ENCODE measurements around the gene CLPTM1L.

Gene CLPTM1L

DNA sequence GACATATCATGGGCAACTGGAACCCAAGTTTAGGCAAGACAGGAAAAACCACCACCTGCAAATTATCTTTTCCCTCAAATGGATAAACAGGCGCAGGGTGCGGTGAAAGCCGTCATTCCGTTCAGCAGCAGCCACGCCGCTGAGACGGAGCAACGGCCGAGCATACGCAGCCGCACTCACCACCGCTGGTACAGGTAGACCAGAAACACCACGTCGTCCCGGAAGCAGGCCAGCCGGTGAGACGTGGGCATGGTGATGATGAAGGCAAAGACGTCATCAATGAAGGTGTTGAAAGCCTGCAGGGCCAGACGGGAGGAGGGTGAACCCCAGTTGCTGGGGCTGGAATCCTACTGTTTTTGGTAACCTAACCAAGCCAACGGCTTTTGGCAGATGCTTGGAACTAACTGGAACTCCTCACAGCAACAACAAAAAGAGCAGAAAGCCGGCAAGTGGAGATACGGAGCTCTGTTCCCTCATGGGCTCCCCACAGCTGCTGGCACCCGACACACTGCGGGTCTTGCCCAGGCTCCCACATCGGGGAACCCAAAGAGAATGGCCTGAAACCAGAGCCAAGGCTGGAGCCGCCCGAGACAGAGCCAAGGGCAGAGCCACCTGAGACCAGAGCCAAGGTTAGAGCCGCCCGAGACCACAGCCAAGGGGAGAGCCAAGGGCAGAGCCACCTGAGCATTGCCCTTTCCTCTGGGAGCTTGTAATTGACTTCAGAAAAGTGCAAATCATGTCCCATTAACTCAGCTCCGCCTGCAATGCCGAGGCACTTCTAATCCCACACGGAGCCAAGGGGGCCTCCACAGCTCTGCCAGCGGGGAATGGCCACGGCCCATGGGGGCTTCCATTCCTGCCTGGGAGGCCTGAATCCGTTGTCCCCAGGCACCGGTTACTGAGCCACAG lies 24.2 kb downstream of the CLPTM1L start:
- no peak overlapping the region for H3K4me3 ChIP-seq (ENCODE audit: low read depth, low read length)
- no peaks in the 10 kb centered on the region for H3K27me3 ChIP-seq (ENCODE audit: control insufficient read depth, insufficient read depth, low read length)
- peaks cover 66% of the 10 kb centered on the region for H3K36me3 ChIP-seq (ENCODE audit: control insufficient read depth, insufficient read depth, low read length)
- H3K4me1 ChIP-seq (ENCODE audit: control insufficient read depth, insufficient read depth, low read length), result peaks cover 7% of the 10 kb centered on the region
- no peak overlapping the region for H3K9ac ChIP-seq (ENCODE audit: low read depth, low read length)
- no peaks in the 10 kb centered on the region for H3K9me3 ChIP-seq (ENCODE audit: control insufficient read depth, insufficient read depth, low read length)

DNA sequence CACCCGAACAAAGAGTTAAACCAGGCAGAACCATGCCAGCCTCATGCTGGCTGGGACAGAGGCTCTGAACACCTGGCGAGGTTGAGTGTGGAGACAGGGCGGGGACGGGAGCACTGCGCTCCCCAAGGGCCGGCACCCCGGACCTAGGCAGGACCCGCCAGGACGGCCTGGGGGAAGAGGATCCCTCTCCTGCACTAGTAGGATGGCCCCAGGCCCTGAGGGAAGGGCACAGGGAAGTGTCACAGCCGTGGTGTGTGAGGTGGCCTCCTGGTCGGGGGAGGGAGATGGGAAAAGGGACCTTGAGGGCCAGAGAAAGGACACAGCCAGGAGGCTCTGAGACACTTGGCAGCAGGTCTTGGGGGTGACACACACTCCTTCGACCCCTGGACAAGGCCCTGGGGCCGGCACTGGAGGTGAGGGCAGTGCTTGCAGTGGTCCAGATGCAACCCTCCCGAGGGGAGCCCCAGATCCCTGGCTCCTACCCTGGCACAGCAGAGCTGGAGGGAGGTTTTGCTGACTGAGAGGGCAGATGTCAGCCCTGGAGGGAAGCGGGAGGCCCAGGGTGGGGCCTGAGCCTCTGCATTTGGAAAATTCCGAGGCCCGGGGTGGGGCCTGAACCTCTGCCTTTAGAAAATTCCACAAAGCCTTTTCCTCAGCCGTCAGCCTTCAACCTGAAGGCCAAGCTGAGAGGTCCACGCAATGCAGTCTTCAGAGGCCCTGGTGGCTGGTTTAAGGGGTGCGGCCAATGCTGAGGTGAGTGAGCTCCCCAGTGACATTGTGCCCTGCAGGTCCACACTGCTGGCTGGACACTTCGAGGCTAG lies 25.3 kb downstream of the CLPTM1L start:
- H3K9me3 ChIP-seq (ENCODE audit: control insufficient read depth, insufficient read depth, low read length), result no peaks in the 10 kb centered on the region
- H3K4me1 ChIP-seq (ENCODE audit: control insufficient read depth, insufficient read depth, low read length), result peaks cover 12% of the 10 kb centered on the region
- H3K4me3 ChIP-seq (ENCODE audit: low read depth, low read length), result no peak overlapping the region
- no peak overlapping the region for H3K9ac ChIP-seq (ENCODE audit: low read depth, low read length)
- H3K36me3 ChIP-seq (ENCODE audit: control insufficient read depth, insufficient read depth, low read length), result peaks cover 55% of the 10 kb centered on the region
- no peaks in the 10 kb centered on the region for H3K27me3 ChIP-seq (ENCODE audit: control insufficient read depth, insufficient read depth, low read length)

DNA sequence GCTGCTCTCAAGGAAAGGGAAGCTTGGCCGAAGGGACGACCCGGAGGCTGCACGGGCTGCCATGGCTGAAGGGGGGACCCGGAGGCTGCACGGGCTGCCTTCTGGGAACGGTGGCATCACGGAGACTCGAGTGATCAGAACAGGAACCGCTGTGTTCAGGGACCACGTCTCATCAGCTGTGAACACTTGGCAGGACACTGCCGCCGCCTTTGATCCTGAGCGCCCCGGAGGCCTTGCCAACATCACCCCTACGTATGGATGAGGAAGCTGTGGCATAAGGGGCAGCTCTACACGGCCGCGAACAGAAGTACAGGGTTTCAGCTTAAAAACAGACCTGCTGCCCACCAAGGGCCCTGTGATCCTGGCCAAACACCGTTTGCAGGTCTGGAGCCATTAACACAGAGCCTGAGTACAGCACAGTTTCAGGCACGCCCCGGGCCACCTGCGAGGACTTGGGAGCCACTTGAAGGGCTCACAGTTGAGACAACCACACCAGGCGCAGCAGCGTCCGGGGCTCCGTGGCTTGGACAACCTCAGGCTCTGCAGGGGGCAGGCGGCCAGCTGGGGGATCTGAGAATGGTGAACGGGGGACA lies 26.1 kb downstream of the CLPTM1L start:
- Histone ChIP-seq H3K9ac (ENCODE audit: low read depth, low read length) (no peak overlapping the region), H3K27me3 (ENCODE audit: control insufficient read depth, insufficient read depth, low read length) (no peaks in the 10 kb centered on the region), H3K4me1 (ENCODE audit: control insufficient read depth, insufficient read depth, low read length) (peaks cover 12% of the 10 kb centered on the region), H3K9me3 (ENCODE audit: control insufficient read depth, insufficient read depth, low read length) (no peaks in the 10 kb centered on the region), H3K4me3 (ENCODE audit: low read depth, low read length) (no peak overlapping the region), H3K36me3 (ENCODE audit: control insufficient read depth, insufficient read depth, low read length) (peaks cover 50% of the 10 kb centered on the region)

DNA sequence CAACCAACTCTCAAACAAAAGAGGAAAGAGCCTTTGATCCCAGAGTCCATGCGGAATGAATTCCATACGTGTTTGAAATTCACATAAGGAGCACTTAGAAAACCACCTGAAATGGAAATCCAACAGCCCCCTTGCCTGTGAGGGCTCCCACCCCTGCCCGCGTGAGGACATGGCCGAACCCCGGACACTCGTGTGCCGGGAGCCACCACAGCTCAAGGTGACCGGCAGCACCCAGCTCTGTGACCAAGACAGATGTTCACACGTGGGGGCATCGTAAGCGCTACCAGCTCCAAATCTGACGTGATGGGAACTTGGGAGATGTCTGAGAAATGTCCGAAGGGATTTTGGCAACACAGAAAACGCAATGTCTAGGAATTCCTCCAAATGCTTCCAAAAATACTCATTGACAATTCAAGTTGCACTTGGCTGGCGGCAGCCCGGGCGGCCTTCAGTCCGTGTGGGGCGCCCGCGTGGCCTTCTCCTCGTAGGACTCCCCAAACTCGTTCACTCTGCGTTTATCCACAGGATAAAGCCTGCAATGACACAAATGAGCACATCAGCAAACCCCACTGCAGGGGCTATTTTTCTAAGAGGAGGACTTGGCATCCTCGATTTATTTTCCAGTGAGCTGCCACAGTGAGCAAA lies 26.9 kb downstream of the CLPTM1L start:
- Histone ChIP-seq H3K4me3 (ENCODE audit: low read depth, low read length) (no peak overlapping the region), H3K27me3 (ENCODE audit: control insufficient read depth, insufficient read depth, low read length) (no peaks in the 10 kb centered on the region), H3K9ac (ENCODE audit: low read depth, low read length) (no peak overlapping the region), H3K36me3 (ENCODE audit: control insufficient read depth, insufficient read depth, low read length) (peaks cover 45% of the 10 kb centered on the region), H3K4me1 (ENCODE audit: control insufficient read depth, insufficient read depth, low read length) (peaks cover 12% of the 10 kb centered on the region), H3K9me3 (ENCODE audit: control insufficient read depth, insufficient read depth, low read length) (no peaks in the 10 kb centered on the region)

DNA sequence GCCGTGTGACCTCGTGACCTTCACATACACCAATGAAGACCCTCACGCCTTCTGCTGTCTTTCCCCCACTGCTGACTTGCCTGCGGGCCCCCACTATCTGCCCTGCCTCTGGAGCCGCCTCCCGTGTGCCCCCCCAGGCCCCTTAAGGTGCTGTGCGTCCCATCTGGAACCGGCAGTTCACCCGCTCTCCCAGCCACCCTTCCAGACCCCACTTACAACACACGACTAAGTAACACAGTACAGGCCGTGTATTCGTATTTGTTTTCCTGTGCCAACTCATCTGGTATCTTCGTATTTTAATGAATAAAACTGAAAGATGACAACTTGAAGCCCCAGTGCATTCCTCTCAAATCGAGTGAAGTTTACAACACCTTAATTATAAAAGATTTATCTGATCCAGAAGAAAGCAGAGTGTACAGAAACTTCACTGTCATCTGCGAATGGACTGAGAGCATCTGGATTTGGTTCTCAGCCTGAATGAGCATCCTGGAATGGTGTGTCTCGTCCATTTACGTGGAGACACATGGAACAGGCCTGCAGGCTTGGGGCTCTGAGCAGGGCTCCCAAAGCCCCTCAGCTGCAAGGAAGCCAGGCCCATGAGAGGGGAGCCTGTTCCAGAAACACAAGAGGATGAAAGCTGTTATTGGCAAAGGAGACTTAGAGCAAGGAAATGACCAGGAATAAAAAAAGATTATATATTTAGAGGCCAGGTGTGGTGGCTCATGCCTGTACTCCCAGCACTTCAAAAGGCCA lies 28.1 kb downstream of the CLPTM1L start:
- peaks cover 12% of the 10 kb centered on the region for H3K4me1 ChIP-seq (ENCODE audit: control insufficient read depth, insufficient read depth, low read length)
- H3K27me3 ChIP-seq (ENCODE audit: control insufficient read depth, insufficient read depth, low read length), result no peaks in the 10 kb centered on the region
- H3K4me3 ChIP-seq (ENCODE audit: low read depth, low read length), result no peak overlapping the region
- H3K9ac ChIP-seq (ENCODE audit: low read depth, low read length), result no peak overlapping the region
- peaks cover 37% of the 10 kb centered on the region for H3K36me3 ChIP-seq (ENCODE audit: control insufficient read depth, insufficient read depth, low read length)
- H3K9me3 ChIP-seq (ENCODE audit: control insufficient read depth, insufficient read depth, low read length), result no peaks in the 10 kb centered on the region

DNA sequence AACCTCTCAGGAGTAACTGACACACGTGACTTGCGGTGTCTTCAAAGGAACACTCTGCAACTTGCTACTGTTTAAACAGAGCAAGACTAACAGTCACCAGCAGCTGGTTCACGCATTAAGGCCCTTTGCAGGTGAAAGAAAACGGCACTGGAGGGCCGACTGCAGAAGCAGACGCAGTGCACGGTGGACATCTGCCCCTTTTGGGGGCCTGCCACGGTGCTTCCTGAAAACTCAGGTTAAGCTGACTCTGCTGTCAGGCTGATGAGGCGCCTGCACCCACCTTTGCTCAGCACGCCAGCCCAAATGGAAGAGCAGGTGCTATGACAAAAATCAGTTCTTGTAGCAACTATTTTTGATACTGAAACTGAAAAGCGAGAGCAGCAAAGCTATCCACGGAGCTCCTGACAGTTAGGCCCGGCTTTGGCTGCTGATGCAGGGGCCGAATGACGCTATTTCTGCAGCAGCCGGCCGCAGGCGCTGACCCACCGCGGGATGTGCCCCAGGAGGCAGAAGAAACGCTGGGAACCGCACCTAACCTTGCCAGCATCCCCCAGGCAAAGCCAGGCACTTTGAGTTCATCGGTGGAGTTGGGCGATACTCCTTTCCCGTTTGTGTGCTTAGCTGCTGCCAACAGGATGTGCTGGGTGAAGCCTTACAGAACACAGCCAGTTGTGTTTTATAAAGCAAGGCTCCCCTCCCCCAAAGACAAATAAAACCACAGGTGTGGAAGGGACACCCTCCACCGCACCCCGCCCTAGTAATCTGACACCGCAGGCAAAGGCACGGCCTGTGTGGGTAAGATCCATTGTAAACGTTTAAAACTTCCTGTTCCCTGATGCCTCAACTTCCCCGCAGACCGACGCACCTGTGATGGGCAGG lies 29.0 kb downstream of the CLPTM1L start:
- Histone ChIP-seq H3K36me3 (ENCODE audit: control insufficient read depth, insufficient read depth, low read length) (peaks cover 29% of the 10 kb centered on the region), H3K4me1 (ENCODE audit: control insufficient read depth, insufficient read depth, low read length) (peaks cover 12% of the 10 kb centered on the region), H3K4me3 (ENCODE audit: low read depth, low read length) (peak overlapping the region; percentile 18), H3K9me3 (ENCODE audit: control insufficient read depth, insufficient read depth, low read length) (no peaks in the 10 kb centered on the region), H3K9ac (ENCODE audit: low read depth, low read length) (no peak overlapping the region), H3K27me3 (ENCODE audit: control insufficient read depth, insufficient read depth, low read length) (no peaks in the 10 kb centered on the region)

DNA sequence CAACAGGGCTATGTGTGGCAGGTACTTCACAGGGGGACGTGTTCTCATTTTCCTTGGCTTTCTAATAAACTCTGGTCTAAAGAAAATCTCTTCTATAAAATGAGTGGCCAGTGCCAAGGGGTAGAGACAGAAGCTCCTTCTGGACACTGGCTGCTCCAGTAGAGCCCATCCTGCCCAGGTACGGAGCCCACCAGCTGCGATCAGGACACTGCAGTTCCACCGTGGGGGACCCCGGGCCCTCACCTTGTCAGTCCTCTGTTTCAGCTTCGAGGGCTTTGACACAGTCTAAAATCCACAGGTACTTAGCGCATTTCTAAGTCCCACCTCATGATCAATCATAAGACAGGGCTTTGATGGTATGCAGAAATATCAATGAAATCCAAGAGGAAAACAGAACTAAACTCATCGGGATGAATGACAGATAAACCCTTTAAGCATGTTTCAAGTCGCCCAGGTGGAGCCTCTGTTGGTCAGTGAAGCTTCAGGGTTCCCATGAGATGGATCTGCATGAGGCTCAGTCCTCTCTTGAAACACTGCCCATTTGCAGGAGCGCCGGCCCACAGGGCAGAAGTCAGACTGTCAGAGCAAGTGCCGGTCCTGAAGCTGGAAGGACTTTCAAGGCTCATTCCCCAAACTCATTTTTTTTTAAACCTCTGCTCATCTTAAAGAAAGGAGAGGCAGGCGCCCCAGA lies 29.7 kb downstream of the CLPTM1L start:
- peaks cover 21% of the 10 kb centered on the region for H3K36me3 ChIP-seq (ENCODE audit: control insufficient read depth, insufficient read depth, low read length)
- no peaks in the 10 kb centered on the region for H3K9me3 ChIP-seq (ENCODE audit: control insufficient read depth, insufficient read depth, low read length)
- no peaks in the 10 kb centered on the region for H3K27me3 ChIP-seq (ENCODE audit: control insufficient read depth, insufficient read depth, low read length)
- H3K4me1 ChIP-seq (ENCODE audit: control insufficient read depth, insufficient read depth, low read length), result peaks cover 12% of the 10 kb centered on the region
- H3K4me3 ChIP-seq (ENCODE audit: low read depth, low read length), result no peak overlapping the region
- H3K9ac ChIP-seq (ENCODE audit: low read depth, low read length), result no peak overlapping the region

DNA sequence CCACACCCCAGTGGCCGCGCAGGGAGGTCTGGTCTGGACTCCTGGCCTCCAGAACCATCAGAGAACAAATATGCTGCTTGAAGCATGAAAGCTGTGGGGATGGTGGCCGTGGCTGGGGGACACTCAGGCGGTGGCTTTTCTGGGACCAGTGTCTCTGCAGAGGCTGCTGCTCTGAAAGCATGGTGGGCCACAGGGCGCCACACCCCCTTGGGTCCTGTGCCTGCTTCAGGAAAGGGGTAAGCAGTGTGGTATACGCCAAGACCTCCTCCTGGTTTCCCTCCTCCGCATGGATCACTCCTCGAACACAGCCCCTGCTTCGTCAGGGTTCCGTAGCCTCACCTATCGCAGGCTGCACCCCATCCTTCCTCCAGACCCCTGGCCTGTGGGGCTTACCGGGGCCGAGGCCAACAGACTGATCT lies 30.3 kb downstream of the CLPTM1L start:
- H3K36me3 ChIP-seq (ENCODE audit: control insufficient read depth, insufficient read depth, low read length), result peaks cover 15% of the 10 kb centered on the region
- no peaks in the 10 kb centered on the region for H3K27me3 ChIP-seq (ENCODE audit: control insufficient read depth, insufficient read depth, low read length)
- peaks cover 12% of the 10 kb centered on the region for H3K4me1 ChIP-seq (ENCODE audit: control insufficient read depth, insufficient read depth, low read length)
- no peak overlapping the region for H3K4me3 ChIP-seq (ENCODE audit: low read depth, low read length)
- H3K9me3 ChIP-seq (ENCODE audit: control insufficient read depth, insufficient read depth, low read length), result no peaks in the 10 kb centered on the region
- no peak overlapping the region for H3K9ac ChIP-seq (ENCODE audit: low read depth, low read length)

DNA sequence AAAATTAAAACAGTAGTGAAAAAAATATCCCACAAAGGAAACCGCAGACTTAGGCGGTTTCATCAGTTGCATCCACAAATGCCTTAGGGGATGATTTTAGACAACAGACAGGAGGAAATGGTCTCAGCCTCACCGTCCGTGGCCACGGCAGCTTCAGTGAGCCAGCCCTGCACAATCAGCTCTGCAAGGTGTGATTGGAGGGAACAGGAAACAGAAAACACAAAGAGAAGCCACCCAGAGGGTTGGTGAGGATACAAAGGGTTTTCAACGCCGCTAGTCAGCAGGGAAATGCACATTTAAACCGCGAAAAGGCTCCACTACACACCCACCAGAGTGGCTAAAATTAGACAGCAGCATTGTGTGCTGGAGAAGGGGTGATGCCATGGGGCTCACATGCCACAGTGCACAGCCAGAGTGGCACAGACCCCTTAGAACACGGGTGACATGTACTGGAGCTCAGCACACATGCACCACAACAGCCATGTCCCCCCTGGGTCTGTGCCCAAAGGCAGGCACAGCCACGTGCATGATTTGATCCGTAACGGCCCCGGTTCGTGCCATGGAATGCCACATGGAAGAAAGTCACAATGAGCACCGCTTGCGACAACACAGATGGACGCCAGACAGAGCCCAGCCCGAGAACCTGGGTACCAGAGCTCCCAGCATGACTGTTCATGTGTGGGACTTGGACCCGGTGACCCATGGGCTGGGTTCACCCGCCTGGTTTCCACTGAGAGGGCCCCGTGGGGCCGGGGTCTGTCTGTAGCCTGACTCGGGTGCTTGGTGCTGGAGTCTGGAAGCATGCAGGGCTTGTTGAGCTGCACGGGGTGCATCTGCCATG lies 31.7 kb downstream of the CLPTM1L start:
- no peaks in the 10 kb centered on the region for H3K27me3 ChIP-seq (ENCODE audit: control insufficient read depth, insufficient read depth, low read length)
- H3K4me1 ChIP-seq (ENCODE audit: control insufficient read depth, insufficient read depth, low read length), result peaks cover 12% of the 10 kb centered on the region
- peaks cover 4% of the 10 kb centered on the region for H3K36me3 ChIP-seq (ENCODE audit: control insufficient read depth, insufficient read depth, low read length)
- H3K9me3 ChIP-seq (ENCODE audit: control insufficient read depth, insufficient read depth, low read length), result no peaks in the 10 kb centered on the region
- no peak overlapping the region for H3K9ac ChIP-seq (ENCODE audit: low read depth, low read length)
- no peak overlapping the region for H3K4me3 ChIP-seq (ENCODE audit: low read depth, low read length)
